Aorta (tissue), 5 donors: ENCODE results near the gene MAPRE2. TPM values are rescaled to one million over a fixed set of nuclear protein-coding genes. Genes with fewer than 3 reads are reported as not detected.

Experiments
- ATAC-seq: fragments of 200-7000 bp; cut with Tn5 transposase; one replicate; pipeline ENCODE4 v1.9.1; 2022; ENCODE audit warnings: moderate library complexity; ENCODE audit not compliant: low FRiP score
- DNase-seq, 2 donors: peaks; one replicate each; pipeline ENCODE4 v3.0.0-alpha.2; 2020
- H3K27ac ChIP-seq, 2 donors: one replicate each; pipeline ENCODE4 v1.5.1; 2013; ENCODE audit warnings: low read length in 2 of 2, mild to moderate bottlenecking in 2 of 2, moderate library complexity in 2 of 2, control low read depth in 1 of 2, inconsistent platforms in 1 of 2, low read depth in 1 of 2
- H3K27me3 ChIP-seq, 2 donors: one replicate each; pipeline ENCODE4 v1.6.1; 2013; ENCODE audit warnings: control low read depth in 1 of 2, low read length in 1 of 2, mild to moderate bottlenecking in 1 of 2, moderate library complexity in 1 of 2; ENCODE audit not compliant: insufficient read depth in 2 of 2, control insufficient read depth in 1 of 2
- H3K36me3 ChIP-seq, 2 donors: one replicate each; pipeline ENCODE4 v1.6.1; 2013; ENCODE audit warnings: control low read depth in 1 of 2, low read length in 1 of 2, mild to moderate bottlenecking in 1 of 2; ENCODE audit not compliant: insufficient read depth in 2 of 2, control insufficient read depth in 1 of 2
- H3K4me1 ChIP-seq, 2 donors: one replicate each; pipeline ENCODE4 v1.6.1; 2013; ENCODE audit warnings: low read length in 2 of 2, control low read depth in 1 of 2, mild to moderate bottlenecking in 1 of 2, moderate library complexity in 1 of 2; ENCODE audit not compliant: insufficient read depth in 2 of 2, control insufficient read depth in 1 of 2
- H3K4me3 ChIP-seq, 2 donors: one replicate each; pipeline ENCODE4 v1.5.1; 2013; ENCODE audit warnings: low read length in 2 of 2, control low read depth in 1 of 2, mild to moderate bottlenecking in 1 of 2
- H3K9me3 ChIP-seq: one replicate; pipeline ENCODE4 v1.6.1; 2013; ENCODE audit warnings: mild to moderate bottlenecking, low read length; ENCODE audit not compliant: control insufficient read depth
- whole genome bisulfite sequencing, 2 donors: extraction: QIAGEN DNeasy Blood & Tissue Kit; methylation state at CpG; one replicate each; pipeline ENCODE4 v1.1.7; 2013; 5-methylcytosine and 5-hydroxymethylcytosine counted together
- intact Hi-C, 2 donors: fragments of 100-400 bp; cut with DNase I; formaldehyde crosslinking; loops; one replicate each; pipeline versions ENCODE4 v1.14.2 to v1.15.0; 2022
- long read RNA-seq, 2 donors: library from polyadenylated mRNA; unstranded; transcript quantifications; one replicate each; pipeline ENCODE4 v2.0.0, GENCODE V29; 2020 to 2021
- polyA plus RNA-seq, 2 donors: library from polyadenylated mRNA; stranded (reverse); fragments of 200-250 nt; gene quantifications; one replicate each; pipeline ENCODE4 v1.2.3, GENCODE V29; 2013
- total RNA-seq, 2 donors: library from RNA; stranded (reverse); fragmentation: NEBNext Ultra II Directional; extraction: Animal tissue kit (Norgen Biotek cat#: 25700); gene quantifications; one replicate each; pipeline ENCODE4 v1.2.1, GENCODE V29; 2021
- donor health status: healthy with polysubstance abuse.
- donor health status: Bipolar disorder and iron deficiency.
- donor health status: DM: no; HTN: no; CAD: no.
- donor health status: DM: no; HTN: no; CAD: no.
- donor health status: DM: yes; HTN: yes; CAD: no.

Gene MAPRE2
- total RNA-seq, result 10 to 100 TPM; 52.7 to 71.9 TPM
- polyA plus RNA-seq, result 10 to 100 TPM; 22.5 to 36.5 TPM
- long read RNA-seq, donor 1, full-length matches to known transcripts, result 107 of 173 reads
- long read RNA-seq, donor 1, partial matches to known transcripts, result 39 of 173 reads
- long read RNA-seq, donor 1, other reads (novel, unspliced or antisense), result 27 of 173 reads
- long read RNA-seq, donor 2, full-length matches to known transcripts, result 20 of 28 reads
- long read RNA-seq, donor 2, partial matches to known transcripts, result 7 of 28 reads
- long read RNA-seq, donor 2, other reads (novel, unspliced or antisense), result 1 of 28 reads

DNA sequence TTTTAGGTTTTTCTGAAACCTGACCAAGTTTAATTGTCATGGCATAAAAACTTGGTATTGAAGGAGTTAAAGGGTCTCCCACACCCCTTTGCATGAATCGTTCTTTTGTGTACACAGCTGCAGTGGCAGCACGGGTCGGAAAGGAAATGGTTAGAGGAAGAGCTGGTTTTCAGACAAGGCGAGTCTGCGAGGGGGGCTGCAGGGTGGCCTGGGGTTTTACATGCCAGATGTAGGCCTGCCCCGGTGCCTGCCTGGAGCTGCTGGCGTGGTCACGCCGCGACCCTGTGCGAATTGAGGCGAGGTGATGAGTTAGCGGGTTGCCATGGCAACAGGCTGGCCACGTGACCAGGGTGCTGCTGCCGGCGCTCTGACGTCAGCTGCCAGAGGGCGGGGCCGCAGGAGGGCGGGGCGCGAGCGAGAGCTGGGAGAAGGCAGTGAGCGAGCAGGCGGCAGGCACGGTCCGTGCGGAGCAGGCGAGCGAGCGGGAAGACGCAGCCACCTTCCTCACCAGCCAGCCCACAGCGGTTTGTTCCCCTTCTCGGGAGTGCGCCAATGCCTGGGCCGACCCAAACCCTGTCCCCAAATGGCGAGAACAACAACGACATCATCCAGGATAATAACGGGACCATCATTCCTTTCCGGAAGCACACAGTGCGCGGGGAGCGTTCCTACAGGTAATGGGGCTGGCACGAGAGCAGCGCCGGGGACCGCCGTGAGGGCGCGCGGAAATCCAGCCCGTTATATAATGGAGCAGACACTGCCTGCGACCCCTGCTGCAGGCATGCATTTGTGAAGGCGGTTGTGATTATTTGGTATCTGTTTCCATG is at the start of gene MAPRE2:
Gene MAPRE2 (plus strand): TSS at position 426 of the 827 bp plus-strand sequence. CDS start 127 bp downstream, at position 553.
- WGBS, 2 donors, result 0 to 1% methylated on average over 48 to 54 of the region's 54 CpGs
- no peaks in the 10 kb centered on the region for H3K36me3 ChIP-seq
- intact Hi-C loops, result loop anchor here in 1 of 2 donors (5.0 kb wide), 2 partner anchors 41 to 76 kb away; no protein-coding TSS in a partner anchor
- H3K27ac ChIP-seq, result peak within 1 kb of the TSS in 1 of 2 donors; percentile 90
- H3K4me3 ChIP-seq, result peak within 1 kb of the TSS; percentile 65 to 82
- H3K4me1 ChIP-seq, result peaks cover 0 to 4% of the 10 kb centered on the region in 2 donors
- ATAC-seq, result peak; percentile 99
- peak; percentile 100 for DNase-seq
- H3K9me3 ChIP-seq, result no peaks in the 10 kb centered on the region
- no peaks in the 10 kb centered on the region for H3K27me3 ChIP-seq

DNA sequence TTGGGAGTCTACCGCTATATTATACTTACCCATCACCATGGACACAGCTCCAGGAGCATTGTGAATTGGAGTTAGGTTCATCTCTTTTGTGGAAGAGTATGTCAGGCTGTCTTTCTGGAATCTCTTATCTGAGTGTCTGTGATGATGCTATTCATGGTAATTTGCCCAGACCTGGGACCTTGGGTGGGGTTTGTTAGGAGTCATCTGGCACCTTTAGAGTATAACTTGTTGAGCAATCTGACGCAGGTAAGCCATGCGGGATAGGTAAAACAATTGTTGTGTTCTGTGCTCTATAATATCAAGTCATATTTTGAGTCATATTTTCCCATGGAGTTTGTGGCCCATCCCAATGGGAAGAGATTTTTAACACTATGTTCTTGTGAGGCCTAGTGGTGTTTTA is 49.7 kb upstream of the MAPRE2 start:
- Histone ChIP-seq H3K4me3 (no peak overlapping the region), H3K36me3 (peaks cover 0 to 1% of the 10 kb centered on the region in 2 donors), H3K9me3 (no peaks in the 10 kb centered on the region), H3K27ac (no peak overlapping the region), H3K27me3 (no peaks in the 10 kb centered on the region), H3K4me1 (peaks cover 2 to 5% of the 10 kb centered on the region in 2 donors)
- ATAC-seq (no peak), DNase-seq (no peak)
- WGBS, 2 donors, result 93 to 95% methylated on average over 3 of the region's 3 CpGs
- intact Hi-C loops, result no loop called here

DNA sequence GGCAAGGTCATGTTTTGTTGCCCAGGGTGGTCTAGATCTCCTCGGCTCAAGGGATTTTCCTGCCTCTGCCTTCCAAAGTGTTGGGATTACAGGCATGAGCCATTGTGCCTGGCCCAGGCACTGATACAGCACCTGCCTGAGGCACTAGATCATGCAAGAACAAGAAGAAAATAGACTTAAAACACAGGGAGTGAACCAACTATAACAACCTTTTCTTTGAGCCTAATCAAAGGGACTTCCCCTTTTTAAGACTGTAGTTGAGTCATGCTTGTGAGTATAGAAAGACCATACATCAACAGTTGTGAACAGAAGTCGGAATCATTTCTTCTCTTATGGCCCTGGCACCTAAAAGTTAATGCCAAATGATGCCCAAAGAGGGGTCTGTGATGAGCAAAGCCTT is 47.9 kb upstream of the MAPRE2 start:
- Histone ChIP-seq H3K4me3 (no peak overlapping the region), H3K4me1 (peaks cover 2 to 5% of the 10 kb centered on the region in 2 donors), H3K27me3 (no peaks in the 10 kb centered on the region), H3K36me3 (peaks cover 0 to 1% of the 10 kb centered on the region in 2 donors), H3K27ac (no peak overlapping the region), H3K9me3 (no peaks in the 10 kb centered on the region)
- DNase-seq (no peak), ATAC-seq (no peak)
- 94 to 99% methylated on average over 2 of the region's 2 CpGs for WGBS, 2 donors
- intact Hi-C loops, result no loop called here

DNA sequence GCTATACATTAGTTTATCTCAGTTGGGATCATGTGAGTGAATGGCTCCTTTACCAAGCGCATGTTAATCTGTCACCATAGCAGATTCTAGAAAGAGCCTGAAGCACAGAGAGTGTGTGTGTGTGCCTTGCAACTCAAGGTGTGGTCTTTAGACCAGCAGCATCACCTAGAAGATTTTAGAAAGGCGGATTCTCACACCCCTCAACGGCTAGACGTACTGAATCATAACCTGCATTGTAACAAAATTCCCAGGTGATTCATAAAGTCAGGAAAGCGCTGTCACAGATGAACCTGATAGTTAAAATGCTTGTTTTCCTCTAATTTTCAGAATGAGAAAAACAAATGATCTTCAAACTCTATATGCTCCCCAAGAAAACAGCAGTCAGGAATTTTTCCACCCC is 45.5 kb upstream of the MAPRE2 start:
- no peak for DNase-seq
- ATAC-seq, result no peak
- WGBS, 2 donors, result 96 to 98% methylated on average over 5 of the region's 5 CpGs
- intact Hi-C loops, result no loop called here
- Histone ChIP-seq H3K27ac (no peak overlapping the region), H3K9me3 (no peaks in the 10 kb centered on the region), H3K4me1 (peaks cover 3 to 7% of the 10 kb centered on the region in 2 donors), H3K4me3 (no peak overlapping the region), H3K36me3 (peaks cover 0 to 1% of the 10 kb centered on the region in 2 donors), H3K27me3 (no peaks in the 10 kb centered on the region)

DNA sequence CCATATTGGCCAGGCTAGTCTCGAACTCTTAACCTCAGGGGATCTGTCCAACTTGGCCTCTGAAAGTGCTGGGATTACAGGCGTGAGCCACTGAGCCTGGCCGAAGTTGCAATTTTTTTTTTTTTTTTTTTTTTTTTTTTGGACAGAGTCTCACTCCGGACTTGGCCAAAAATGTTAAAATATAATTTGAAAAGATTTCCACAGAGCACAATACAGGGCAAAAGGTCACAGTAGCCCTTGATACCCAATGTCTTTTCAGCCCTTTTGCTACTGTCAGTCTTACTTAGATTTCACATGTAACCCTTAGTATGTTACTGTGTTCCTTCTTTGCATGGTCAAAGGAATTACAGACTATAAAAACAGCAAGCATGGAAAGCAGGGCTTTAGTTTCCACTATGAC is 42.6 kb upstream of the MAPRE2 start:
- H3K9me3 ChIP-seq, result no peaks in the 10 kb centered on the region
- peaks cover 2% of the 10 kb centered on the region in 2 donors for H3K4me1 ChIP-seq
- intact Hi-C loops, result no loop called here
- H3K36me3 ChIP-seq, result peaks cover 0 to 1% of the 10 kb centered on the region in 2 donors
- ATAC-seq (no peak), DNase-seq (no peak)
- H3K27ac ChIP-seq, result no peak overlapping the region
- no peak overlapping the region for H3K4me3 ChIP-seq
- 6 to 11% methylated on average over 4 of the region's 4 CpGs for WGBS, 2 donors
- no peaks in the 10 kb centered on the region for H3K27me3 ChIP-seq

DNA sequence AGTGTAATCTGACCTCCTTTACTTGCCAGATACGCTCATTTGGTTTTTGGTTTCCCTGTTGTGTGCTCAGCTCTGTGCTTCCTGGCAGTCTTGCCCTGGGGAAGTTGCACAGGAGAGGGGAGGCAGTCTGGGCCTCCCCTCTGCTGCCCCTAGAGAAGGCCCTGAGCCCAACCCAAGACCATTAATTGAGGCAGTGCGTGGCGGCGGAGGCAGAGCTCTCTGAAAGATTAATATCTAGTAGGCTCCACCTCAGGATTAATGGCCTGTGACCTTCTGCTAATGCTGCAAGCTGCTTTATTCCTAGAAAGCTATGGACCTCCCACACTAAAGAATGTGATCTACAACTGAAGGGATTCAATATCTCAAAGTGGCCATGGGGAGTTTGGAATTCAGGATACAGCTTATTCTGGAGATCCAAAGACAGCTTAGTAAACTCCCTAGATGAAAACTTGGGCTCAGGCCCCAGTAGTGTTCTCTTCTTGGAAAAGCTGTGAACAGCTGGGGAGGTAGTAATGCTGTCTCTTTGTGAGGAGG is 41.4 kb upstream of the MAPRE2 start:
- H3K4me3 ChIP-seq, result no peak overlapping the region
- peaks cover 0 to 1% of the 10 kb centered on the region in 2 donors for H3K36me3 ChIP-seq
- DNase-seq (no peak), ATAC-seq (no peak)
- no peak overlapping the region for H3K27ac ChIP-seq
- peaks cover 2% of the 10 kb centered on the region in 2 donors for H3K4me1 ChIP-seq
- WGBS, 2 donors, result 81 to 87% methylated on average over 4 of the region's 4 CpGs
- H3K9me3 ChIP-seq, result no peaks in the 10 kb centered on the region
- no peaks in the 10 kb centered on the region for H3K27me3 ChIP-seq
- intact Hi-C loops, result no loop called here

DNA sequence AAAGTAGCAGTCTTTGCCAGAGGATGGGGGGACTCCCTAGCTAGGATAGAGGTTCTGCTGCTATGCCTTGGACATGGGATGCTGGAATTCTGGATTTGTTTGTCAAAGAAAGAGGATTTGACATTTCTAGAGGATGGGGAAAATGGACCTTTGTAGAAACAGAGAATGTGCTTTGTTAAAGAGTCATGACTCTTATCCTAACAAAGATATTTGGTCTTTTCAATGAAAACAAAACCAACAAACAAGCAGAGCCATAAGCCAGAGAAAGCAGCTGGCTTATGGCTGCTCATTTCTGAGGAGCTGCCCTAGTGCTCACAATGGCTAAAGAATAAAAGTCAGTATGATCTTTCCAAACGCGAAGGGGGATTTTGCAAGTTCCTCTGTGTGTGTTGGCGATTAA is 40.8 kb upstream of the MAPRE2 start:
- Histone ChIP-seq H3K4me3 (no peak overlapping the region), H3K9me3 (no peaks in the 10 kb centered on the region), H3K27ac (no peak overlapping the region), H3K4me1 (peaks cover 2% of the 10 kb centered on the region in 2 donors), H3K36me3 (no peaks in the 10 kb centered on the region), H3K27me3 (no peaks in the 10 kb centered on the region)
- DNase-seq, result no peak
- 88% methylated on average over 3 of the region's 3 CpGs for WGBS, 2 donors
- no peak for ATAC-seq
- intact Hi-C loops, result no loop called here

DNA sequence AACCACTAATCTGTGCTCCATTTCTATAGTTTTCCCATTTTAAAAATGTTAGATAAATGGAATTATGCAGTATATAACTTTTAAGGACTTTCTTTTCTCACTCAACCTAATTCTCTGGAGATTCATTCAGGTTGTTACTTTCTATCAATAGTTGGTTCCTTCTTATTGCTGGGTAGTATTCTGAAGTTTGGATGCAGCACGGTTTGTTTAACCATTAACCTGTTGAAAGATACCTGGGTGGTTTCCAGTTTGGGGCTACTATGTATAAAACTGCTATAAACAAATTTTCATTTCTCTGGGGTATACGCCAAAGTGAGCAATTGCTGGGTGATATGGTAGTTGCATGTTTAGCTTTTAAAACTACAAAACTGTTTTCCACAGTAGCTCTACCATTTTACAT is 39.1 kb upstream of the MAPRE2 start:
- ATAC-seq, result no peak
- intact Hi-C loops, result no loop called here
- H3K4me1 ChIP-seq, result peaks cover 2% of the 10 kb centered on the region in 2 donors

More for the DNA sequence above, 39.1 kb upstream of the MAPRE2 start:
- H3K9me3 ChIP-seq, result no peaks in the 10 kb centered on the region
- 77 to 80% methylated on average over 2 of the region's 2 CpGs for WGBS, 2 donors
- H3K4me3 ChIP-seq, result no peak overlapping the region
- DNase-seq, result no peak
- H3K27me3 ChIP-seq, result no peaks in the 10 kb centered on the region
- H3K27ac ChIP-seq, result no peak overlapping the region
- H3K36me3 ChIP-seq, result no peaks in the 10 kb centered on the region
